GM18861 (cell line): Measurements from ENCODE around the gene ZC3H18.

Source experiments
- ATAC-seq: cut with Tn5 transposase; IDR thresholded peaks from one replicate; pipeline ENCODE4 v1.9.1; 2021; ENCODE audit not compliant: unreplicated experiment

ZC3H18 gene

GRCh38 chr16:88671806-88672205 lies 101.6 kb downstream of the ZC3H18 start:
- ATAC-seq, result no peak

DNA sequence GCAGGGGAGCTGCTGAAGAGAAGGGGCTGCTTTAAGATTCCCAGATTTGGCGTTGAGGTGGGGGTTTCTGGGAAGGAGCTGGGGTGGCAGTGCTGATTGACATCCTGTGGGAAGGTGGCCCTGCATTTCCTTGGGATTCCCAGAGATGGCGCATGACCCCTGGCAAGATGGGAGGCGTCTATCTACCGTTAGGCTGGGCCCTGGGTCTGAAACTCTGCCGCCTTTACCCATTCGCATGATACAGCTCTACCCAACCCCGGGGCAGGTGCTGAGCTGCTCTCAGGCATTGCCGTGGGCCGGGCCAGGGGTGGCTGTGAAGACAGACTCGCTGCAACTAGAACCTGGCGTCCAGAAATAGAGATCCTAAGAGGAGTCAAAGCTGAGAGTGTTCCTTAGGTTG lies 102.6 kb downstream of the ZC3H18 start:
- no peak for ATAC-seq

GRCh38 chr16:88673716-88674379 lies 103.6 kb downstream of the ZC3H18 start:
- peak; percentile 63 for ATAC-seq

DNA sequence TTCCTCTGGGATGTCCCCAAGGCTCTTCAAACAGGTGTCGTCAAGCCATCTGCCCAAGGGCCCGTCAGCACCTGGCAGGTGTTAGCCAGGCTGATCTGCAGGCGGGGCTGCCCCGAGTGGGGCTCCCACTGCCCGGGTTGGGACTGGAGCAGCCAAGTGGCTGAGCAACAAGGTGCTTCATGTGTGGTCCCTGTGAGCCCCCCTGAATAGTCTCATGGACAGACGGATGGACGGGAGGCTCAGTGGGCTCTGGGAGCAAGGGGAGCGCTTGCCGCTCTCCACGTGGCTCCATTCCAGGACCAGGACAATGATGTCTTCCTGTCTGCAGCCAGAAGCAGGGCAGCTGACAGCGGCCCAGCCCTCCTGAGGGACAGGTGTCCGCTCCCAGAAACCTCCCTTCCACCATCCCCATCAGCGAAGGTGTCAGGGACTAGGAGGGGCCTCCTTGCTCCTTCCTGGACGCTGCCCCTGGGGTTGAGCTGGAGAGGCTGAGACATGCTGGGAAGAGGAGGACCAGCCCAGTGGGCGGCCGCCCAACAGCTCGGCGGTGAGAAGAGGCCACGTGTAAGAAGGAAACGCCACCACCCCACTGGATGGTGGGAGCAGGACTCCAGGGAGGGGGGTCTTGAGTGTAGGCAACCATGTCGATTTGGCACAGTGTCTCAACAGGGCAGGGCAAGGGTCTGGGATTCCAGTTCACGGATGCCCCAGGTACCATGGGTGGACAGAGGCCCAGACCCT lies 106.5 kb downstream of the ZC3H18 start:
- no peak for ATAC-seq

DNA sequence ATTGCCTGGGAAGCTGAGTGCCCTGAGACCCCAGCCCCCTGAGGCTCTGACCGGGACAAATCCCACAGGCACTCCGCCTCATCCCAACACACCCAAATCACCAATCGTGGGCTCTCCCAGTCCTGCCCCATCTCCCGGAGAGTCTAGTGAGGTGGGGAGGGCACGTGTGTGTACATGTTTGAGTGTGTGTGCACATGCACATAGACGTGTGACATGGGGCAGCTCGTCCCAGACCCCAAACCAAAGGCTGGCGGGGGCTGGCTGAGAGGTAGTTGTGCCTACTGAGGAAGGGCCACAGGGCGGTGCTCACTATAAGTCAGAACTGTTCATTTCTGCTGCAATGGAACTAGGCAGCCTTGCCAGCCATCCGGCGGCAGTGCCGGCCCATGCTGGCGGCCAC lies 107.5 kb downstream of the ZC3H18 start:
- ATAC-seq, result no peak

- ATAC-seq, result no peak
These were observed 108.2 kb downstream of the ZC3H18 start for GRCh38 chr16:88678224-88678979.

GRCh38 chr16:88680554-88681083 lies 110.4 kb downstream of the ZC3H18 start:
- ATAC-seq, result no peak

GRCh38 chr16:88681084-88681680 lies 111.0 kb downstream of the ZC3H18 start:
- no peak for ATAC-seq
